ENCODE data around the gene GAB3.

Gene GAB3

GRCh38 chrX:154750301-154751202 lies at the start of gene GAB3:
Gene GAB3, minus strand, starts transcription at chrX:154751077. Its CDS starts 52 bp downstream, at chrX:154751025.
- peak within 1 kb of the TSS in 4 of 5 donors; percentile 1 to 88 (median 80) for H3K9ac ChIP-seq (ENCODE audit: low read length in 5 of 5)
- peak within 1 kb of the TSS; percentile 75 for H3K27ac ChIP-seq (ENCODE audit: low read depth, low read length)
- H3K27me3 ChIP-seq (ENCODE audit: control insufficient read depth in 5 of 5, insufficient read depth in 4 of 5, low read length in 5 of 5), result peaks cover 0 to 9% (median 0%) of the 10 kb centered on the region in 5 donors
- peak within 1 kb of the TSS; percentile 70 to 84 (median 78) for H3K4me3 ChIP-seq (ENCODE audit: low read depth in 1 of 5, low read length in 5 of 5)
- peaks cover 0 to 2% (median 0%) of the 10 kb centered on the region in 5 donors for H3K9me3 ChIP-seq (ENCODE audit: control insufficient read depth in 5 of 5, low read length in 5 of 5)
- peaks cover 0 to 27% (median 19%) of the 10 kb centered on the region in 5 donors for H3K4me1 ChIP-seq (ENCODE audit: control insufficient read depth in 5 of 5, insufficient read depth in 5 of 5, low read length in 5 of 5)
- H3K36me3 ChIP-seq (ENCODE audit: control insufficient read depth in 5 of 5, insufficient read depth in 5 of 5, low read length in 5 of 5), result no peaks in the 10 kb centered on the region

GRCh38 chrX:154799556-154800348 lies 48.9 kb upstream of the GAB3 start:
- no peaks in the 10 kb centered on the region for H3K36me3 ChIP-seq (ENCODE audit: control insufficient read depth in 5 of 5, insufficient read depth in 5 of 5, low read length in 5 of 5)
- peak overlapping the region; percentile 52 for H3K27ac ChIP-seq (ENCODE audit: low read depth, low read length)
- no peaks in the 10 kb centered on the region for H3K27me3 ChIP-seq (ENCODE audit: control insufficient read depth in 5 of 5, insufficient read depth in 4 of 5, low read length in 5 of 5)
- H3K4me3 ChIP-seq (ENCODE audit: low read depth in 1 of 5, low read length in 5 of 5), result no peak overlapping the region
- H3K9ac ChIP-seq (ENCODE audit: low read length in 5 of 5), result peak overlapping the region in 1 of 5 donors; percentile 31
- H3K9me3 ChIP-seq (ENCODE audit: control insufficient read depth in 5 of 5, low read length in 5 of 5), result no peaks in the 10 kb centered on the region
- peaks cover 2 to 23% (median 22%) of the 10 kb centered on the region in 5 donors for H3K4me1 ChIP-seq (ENCODE audit: control insufficient read depth in 5 of 5, insufficient read depth in 5 of 5, low read length in 5 of 5)

GRCh38 chrX:154797006-154797405 lies 46.1 kb upstream of the GAB3 start:
- Histone ChIP-seq H3K27me3 (ENCODE audit: control insufficient read depth in 5 of 5, insufficient read depth in 4 of 5, low read length in 5 of 5) (no peaks in the 10 kb centered on the region), H3K36me3 (ENCODE audit: control insufficient read depth in 5 of 5, insufficient read depth in 5 of 5, low read length in 5 of 5) (no peaks in the 10 kb centered on the region), H3K9ac (ENCODE audit: low read length in 5 of 5) (no peak overlapping the region), H3K4me1 (ENCODE audit: control insufficient read depth in 5 of 5, insufficient read depth in 5 of 5, low read length in 5 of 5) (peaks cover 0 to 17% (median 14%) of the 10 kb centered on the region in 5 donors), H3K9me3 (ENCODE audit: control insufficient read depth in 5 of 5, low read length in 5 of 5) (no peaks in the 10 kb centered on the region), H3K27ac (ENCODE audit: low read depth, low read length) (no peak overlapping the region), H3K4me3 (ENCODE audit: low read depth in 1 of 5, low read length in 5 of 5) (no peak overlapping the region)

- no peaks in the 10 kb centered on the region for H3K27me3 ChIP-seq (ENCODE audit: control insufficient read depth in 5 of 5, insufficient read depth in 4 of 5, low read length in 5 of 5)
- H3K4me1 ChIP-seq (ENCODE audit: control insufficient read depth in 5 of 5, insufficient read depth in 5 of 5, low read length in 5 of 5), result peaks cover 0 to 7% (median 6%) of the 10 kb centered on the region in 5 donors
- no peak overlapping the region for H3K9ac ChIP-seq (ENCODE audit: low read length in 5 of 5)
- peaks cover 0 to 6% (median 0%) of the 10 kb centered on the region in 5 donors for H3K36me3 ChIP-seq (ENCODE audit: control insufficient read depth in 5 of 5, insufficient read depth in 5 of 5, low read length in 5 of 5)
- no peaks in the 10 kb centered on the region for H3K9me3 ChIP-seq (ENCODE audit: control insufficient read depth in 5 of 5, low read length in 5 of 5)
- no peak overlapping the region for H3K4me3 ChIP-seq (ENCODE audit: low read depth in 1 of 5, low read length in 5 of 5)
- H3K27ac ChIP-seq (ENCODE audit: low read depth, low read length), result no peak overlapping the region
These were observed 44.1 kb upstream of the GAB3 start for GRCh38 chrX:154795016-154795415.

- H3K36me3 ChIP-seq (ENCODE audit: control insufficient read depth in 5 of 5, insufficient read depth in 5 of 5, low read length in 5 of 5), result peaks cover 0 to 6% (median 0%) of the 10 kb centered on the region in 5 donors
- no peaks in the 10 kb centered on the region for H3K9me3 ChIP-seq (ENCODE audit: control insufficient read depth in 5 of 5, low read length in 5 of 5)
- H3K4me3 ChIP-seq (ENCODE audit: low read depth in 1 of 5, low read length in 5 of 5), result no peak overlapping the region
- H3K27ac ChIP-seq (ENCODE audit: low read depth, low read length), result no peak overlapping the region
- H3K9ac ChIP-seq (ENCODE audit: low read length in 5 of 5), result no peak overlapping the region
- no peaks in the 10 kb centered on the region for H3K27me3 ChIP-seq (ENCODE audit: control insufficient read depth in 5 of 5, insufficient read depth in 4 of 5, low read length in 5 of 5)
- H3K4me1 ChIP-seq (ENCODE audit: control insufficient read depth in 5 of 5, insufficient read depth in 5 of 5, low read length in 5 of 5), result no peaks in the 10 kb centered on the region
These were observed 42.4 kb upstream of the GAB3 start for GRCh38 chrX:154793084-154793795.

- Histone ChIP-seq H3K4me1 (ENCODE audit: control insufficient read depth in 5 of 5, insufficient read depth in 5 of 5, low read length in 5 of 5) (no peaks in the 10 kb centered on the region), H3K27me3 (ENCODE audit: control insufficient read depth in 5 of 5, insufficient read depth in 4 of 5, low read length in 5 of 5) (no peaks in the 10 kb centered on the region), H3K36me3 (ENCODE audit: control insufficient read depth in 5 of 5, insufficient read depth in 5 of 5, low read length in 5 of 5) (peaks cover 0 to 6% (median 0%) of the 10 kb centered on the region in 5 donors), H3K9ac (ENCODE audit: low read length in 5 of 5) (no peak overlapping the region), H3K4me3 (ENCODE audit: low read depth in 1 of 5, low read length in 5 of 5) (no peak overlapping the region), H3K27ac (ENCODE audit: low read depth, low read length) (no peak overlapping the region), H3K9me3 (ENCODE audit: control insufficient read depth in 5 of 5, low read length in 5 of 5) (no peaks in the 10 kb centered on the region)
These were observed 41.1 kb upstream of the GAB3 start for GRCh38 chrX:154791939-154792338.

- no peak overlapping the region for H3K27ac ChIP-seq (ENCODE audit: low read depth, low read length)
These were observed 40.6 kb upstream of the GAB3 start for GRCh38 chrX:154791467-154791866.

GRCh38 chrX:154785716-154786115 lies 34.8 kb upstream of the GAB3 start:
- Histone ChIP-seq H3K27ac (ENCODE audit: low read depth, low read length) (no peak overlapping the region), H3K9ac (ENCODE audit: low read length in 5 of 5) (no peak overlapping the region), H3K36me3 (ENCODE audit: control insufficient read depth in 5 of 5, insufficient read depth in 5 of 5, low read length in 5 of 5) (peaks cover 0 to 23% (median 10%) of the 10 kb centered on the region in 5 donors), H3K4me3 (ENCODE audit: low read depth in 1 of 5, low read length in 5 of 5) (no peak overlapping the region), H3K9me3 (ENCODE audit: control insufficient read depth in 5 of 5, low read length in 5 of 5) (no peaks in the 10 kb centered on the region), H3K27me3 (ENCODE audit: control insufficient read depth in 5 of 5, insufficient read depth in 4 of 5, low read length in 5 of 5) (peaks cover 0 to 6% (median 2%) of the 10 kb centered on the region in 5 donors), H3K4me1 (ENCODE audit: control insufficient read depth in 5 of 5, insufficient read depth in 5 of 5, low read length in 5 of 5) (no peaks in the 10 kb centered on the region)

More at GRCh38 chrX:154791467-154791866, 40.6 kb upstream of the GAB3 start:
- Histone ChIP-seq H3K4me1 (ENCODE audit: control insufficient read depth in 5 of 5, insufficient read depth in 5 of 5, low read length in 5 of 5) (no peaks in the 10 kb centered on the region), H3K4me3 (ENCODE audit: low read depth in 1 of 5, low read length in 5 of 5) (no peak overlapping the region), H3K36me3 (ENCODE audit: control insufficient read depth in 5 of 5, insufficient read depth in 5 of 5, low read length in 5 of 5) (peaks cover 0 to 6% (median 0%) of the 10 kb centered on the region in 5 donors), H3K27me3 (ENCODE audit: control insufficient read depth in 5 of 5, insufficient read depth in 4 of 5, low read length in 5 of 5) (no peaks in the 10 kb centered on the region), H3K9me3 (ENCODE audit: control insufficient read depth in 5 of 5, low read length in 5 of 5) (no peaks in the 10 kb centered on the region), H3K9ac (ENCODE audit: low read length in 5 of 5) (no peak overlapping the region)

- peaks cover 0 to 24% (median 13%) of the 10 kb centered on the region in 5 donors for H3K36me3 ChIP-seq (ENCODE audit: control insufficient read depth in 5 of 5, insufficient read depth in 5 of 5, low read length in 5 of 5)
- H3K4me1 ChIP-seq (ENCODE audit: control insufficient read depth in 5 of 5, insufficient read depth in 5 of 5, low read length in 5 of 5), result no peaks in the 10 kb centered on the region
- no peak overlapping the region for H3K27ac ChIP-seq (ENCODE audit: low read depth, low read length)
- peaks cover 0 to 6% (median 2%) of the 10 kb centered on the region in 5 donors for H3K27me3 ChIP-seq (ENCODE audit: control insufficient read depth in 5 of 5, insufficient read depth in 4 of 5, low read length in 5 of 5)
- no peak overlapping the region for H3K9ac ChIP-seq (ENCODE audit: low read length in 5 of 5)
- H3K9me3 ChIP-seq (ENCODE audit: control insufficient read depth in 5 of 5, low read length in 5 of 5), result no peaks in the 10 kb centered on the region
- no peak overlapping the region for H3K4me3 ChIP-seq (ENCODE audit: low read depth in 1 of 5, low read length in 5 of 5)
These were observed 33.5 kb upstream of the GAB3 start for GRCh38 chrX:154784149-154784995.
